Bone marrow (tissue), 2 donors: ENCODE measurements around the gene NACA.

Source experiments
- DNase-seq, 2 donors: peaks; one replicate each; lab custom pipeline; 2025; lab: John Stamatoyannopoulos, UW

NACA gene

GRCh38 chr12:56687223-56688128 is 37.6 kb downstream of the NACA start:
- DNase-seq = peak; percentile 29 to 33

DNA sequence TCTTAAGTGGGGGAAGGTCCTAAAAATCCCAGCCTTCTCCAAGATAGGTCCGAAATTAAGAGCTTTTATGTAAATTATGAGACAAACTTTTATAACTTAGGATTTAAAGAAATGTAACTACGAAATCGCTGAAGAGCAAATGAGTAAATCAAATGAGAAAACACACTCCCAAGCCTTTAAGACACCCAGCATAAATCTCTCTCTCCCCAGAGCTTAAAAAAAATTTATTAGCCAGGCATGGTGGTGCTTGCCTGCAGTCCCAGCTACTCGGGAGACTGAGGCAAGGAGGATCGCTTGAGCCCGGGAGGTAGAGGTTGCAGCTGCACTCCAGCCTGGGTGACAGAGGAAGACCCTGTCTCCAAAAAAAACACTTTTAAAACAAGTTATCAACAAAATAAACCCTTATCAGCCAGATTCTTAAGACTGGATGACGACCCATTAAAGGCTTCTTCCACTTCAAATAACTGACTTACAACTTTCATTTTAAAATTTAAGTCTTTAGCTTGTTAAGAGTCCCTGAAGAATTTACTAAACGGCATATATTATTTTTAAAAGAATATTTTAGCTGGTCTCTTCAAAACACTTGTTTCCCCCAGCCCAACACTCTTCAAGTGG is 40.2 kb downstream of the NACA start:
- DNase-seq = no peak

- DNase-seq = no peak
These were observed 42.8 kb downstream of the NACA start for GRCh38 chr12:56682323-56682722.

DNA sequence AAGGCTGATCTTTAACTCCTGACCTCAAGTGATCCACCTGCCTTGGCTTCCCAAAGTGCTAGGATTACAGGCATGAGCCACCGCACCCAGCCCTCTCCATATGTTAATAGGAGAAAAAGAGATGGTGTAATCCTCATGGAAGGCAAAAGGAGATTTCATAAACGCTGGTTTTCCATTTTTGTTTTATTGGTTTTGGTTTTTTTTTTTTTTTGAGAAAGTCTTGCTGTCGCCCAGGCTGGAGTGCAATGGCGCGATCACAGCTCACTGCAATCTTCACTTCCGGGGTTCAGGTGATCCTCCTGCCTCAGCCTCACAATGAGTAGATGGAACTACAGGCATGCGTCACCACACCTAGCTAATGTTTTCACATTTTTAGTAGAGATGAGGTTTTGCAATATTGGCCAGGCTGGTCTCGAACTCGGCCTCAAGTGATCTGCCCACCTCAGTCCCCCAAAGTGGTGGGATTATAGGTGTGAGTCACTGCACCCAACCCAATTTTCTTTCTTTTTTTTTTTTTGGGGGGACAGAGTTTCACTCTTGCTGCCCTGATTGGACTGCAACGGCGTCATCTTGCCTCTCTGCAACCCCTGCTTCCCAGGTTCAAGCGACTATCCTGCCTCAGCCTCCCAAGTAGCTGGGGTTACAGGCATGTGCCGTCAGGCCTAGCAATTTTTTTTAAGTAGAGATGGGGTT is 45.1 kb downstream of the NACA start:
- no peak for DNase-seq

GRCh38 chr12:56678852-56679251 is 46.2 kb downstream of the NACA start:
- DNase-seq = no peak

- DNase-seq = no peak
These were observed 47.4 kb downstream of the NACA start for GRCh38 chr12:56677680-56678079.

DNA sequence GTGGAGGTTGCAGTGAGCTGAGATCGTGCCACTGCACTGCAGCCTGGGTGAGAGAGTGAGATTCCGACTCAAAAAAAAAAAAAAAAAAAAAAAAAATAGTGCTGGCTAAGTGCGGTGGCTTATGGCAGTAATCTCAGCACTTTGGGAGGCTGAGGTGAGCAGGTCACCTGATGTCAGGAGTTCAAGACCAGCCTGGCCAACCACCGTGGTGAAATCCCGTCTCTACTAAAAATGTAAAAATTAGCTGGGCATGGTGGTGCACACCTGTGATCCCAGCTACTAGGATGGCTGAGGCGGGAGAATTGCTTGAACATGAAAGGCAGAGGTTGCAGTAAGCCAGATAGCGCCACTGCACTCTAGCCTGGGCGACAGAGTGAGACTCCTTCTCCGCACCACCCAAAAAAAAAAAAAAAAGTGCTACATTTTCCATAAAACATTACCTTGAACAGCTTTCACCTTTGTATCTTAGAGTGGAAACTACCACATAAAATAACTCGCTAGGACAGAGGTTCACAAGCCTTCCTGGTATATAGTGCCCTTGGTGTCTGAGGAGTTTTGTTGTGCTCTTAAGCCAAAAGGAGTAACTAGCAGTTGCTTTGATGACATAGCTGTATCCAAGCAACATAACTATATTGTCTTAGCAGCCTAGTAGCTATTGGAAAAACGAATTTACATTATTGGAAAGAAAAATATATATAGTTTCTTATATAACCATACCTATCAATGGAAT is 48.1 kb downstream of the NACA start:
- no peak for DNase-seq

- DNase-seq = no peak
These were observed 53.5 kb downstream of the NACA start for GRCh38 chr12:56671608-56672007.

DNA sequence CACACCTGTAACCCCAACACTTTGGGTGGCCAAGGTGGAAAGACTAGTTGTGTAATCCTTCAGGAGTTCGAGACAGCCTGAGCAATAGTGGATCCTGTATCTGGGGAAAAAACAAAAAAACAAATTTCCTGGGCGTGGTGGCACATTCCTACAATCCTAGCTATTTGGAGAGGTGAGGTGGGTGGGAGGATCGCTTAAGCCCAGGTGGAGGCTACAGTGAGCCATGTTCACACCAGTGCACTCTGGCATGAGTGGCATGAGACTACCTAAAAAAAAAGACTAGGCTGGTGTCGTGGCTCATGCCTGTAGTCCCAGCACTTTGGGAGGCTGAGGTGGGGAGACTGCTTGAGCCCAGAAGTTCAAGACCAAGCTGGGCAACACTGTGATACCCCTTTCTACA is 54.3 kb downstream of the NACA start:
- no peak for DNase-seq

- no peak for DNase-seq
These were observed 57.0 kb downstream of the NACA start for GRCh38 chr12:56668197-56668457.
